GM23338 (cell line): ENCODE data around the gene ECHDC3. TPM values are rescaled to one million over a fixed set of nuclear protein-coding genes. Genes with fewer than 3 reads are reported as not detected.
A peak's percentile ranks its signal among the peaks of the same experiment; 100 is the strongest.

Experiments
- ATAC-seq: fragments of 200-7000 bp; cut with Tn5 transposase; 3 replicates; pipeline ENCODE4 v1.9.1; 2020
- DNase-seq: peaks from one replicate; pipeline ENCODE4 v3.0.0-alpha.2; 2015; ENCODE audit warnings: low spot score
- H2AFZ ChIP-seq: fragments of 200-600 bp; sonication (generic); 2 replicates; pipeline ENCODE4 v1.8.0; 2016; ENCODE audit warnings: antibody characterized with exemption, mild to moderate bottlenecking, moderate library complexity
- H3F3A ChIP-seq: fragments of 200-600 bp; sonication (generic); replicated peaks from 2 replicates; pipeline ENCODE4 v1.8.0; 2017; ENCODE audit warnings: antibody characterized with exemption, mixed run types, low read depth
- H3K27ac ChIP-seq: fragments of 200-600 bp; sonication (generic); 2 replicates; pipeline ENCODE4 v1.6.1; 2016; ENCODE audit warnings: low read depth
- H3K27me3 ChIP-seq: fragments of 200-600 bp; sonication (generic); 2 replicates; pipeline ENCODE4 v1.8.0; 2016; ENCODE audit warnings: mild to moderate bottlenecking, mixed run types, moderate library complexity; ENCODE audit not compliant: insufficient read depth
- H3K36me3 ChIP-seq: fragments of 200-600 bp; sonication (generic); 2 replicates; pipeline ENCODE4 v1.8.0; 2016; ENCODE audit warnings: mild to moderate bottlenecking; ENCODE audit not compliant: insufficient read depth
- H3K4me1 ChIP-seq: fragments of 200-600 bp; sonication (generic); 2 replicates; pipeline ENCODE4 v1.8.0; 2016; ENCODE audit warnings: mild to moderate bottlenecking, moderate library complexity; ENCODE audit not compliant: insufficient read depth
- H3K4me2 ChIP-seq: fragments of 200-600 bp; sonication (generic); 2 replicates; pipeline ENCODE4 v1.7.1; 2017; ENCODE audit warnings: mixed run types
- H3K4me3 ChIP-seq: fragments of 200-600 bp; sonication (generic); 2 replicates; pipeline ENCODE4 v1.6.1; 2016; ENCODE audit warnings: mixed run types
- H3K79me2 ChIP-seq: fragments of 200-600 bp; sonication (generic); replicated peaks from 2 replicates; pipeline ENCODE4 v1.8.0; 2017; ENCODE audit warnings: mild to moderate bottlenecking; ENCODE audit not compliant: insufficient read depth
- H3K9me2 ChIP-seq: fragments of 200-600 bp; sonication (generic); 2 replicates; pipeline ENCODE4 v1.8.0; 2017; ENCODE audit not compliant: insufficient read depth
- H4K20me1 ChIP-seq: fragments of 200-600 bp; sonication (generic); replicated peaks from 2 replicates; pipeline ENCODE4 v1.8.0; 2017; ENCODE audit warnings: mild to moderate bottlenecking; ENCODE audit not compliant: insufficient read depth
- H3K27ac Mint-ChIP-seq: 2 replicates; pipeline ENCODE4 v1.8.0; 2020; ENCODE audit warnings: inconsistent platforms, mild to moderate bottlenecking, moderate library complexity, mixed read lengths
- H3K27me3 Mint-ChIP-seq: 3 replicates; pipeline ENCODE4 v1.8.0; 2022; ENCODE audit warnings: low read depth, mild to moderate bottlenecking, moderate library complexity, mixed read lengths, inconsistent platforms; ENCODE audit not compliant: insufficient read depth, poor library complexity
- H3K36me3 Mint-ChIP-seq: 3 replicates; pipeline ENCODE4 v1.8.0; 2021; ENCODE audit warnings: low read depth, mild to moderate bottlenecking, inconsistent platforms, moderate library complexity, mixed read lengths
- H3K4me1 Mint-ChIP-seq: 3 replicates; pipeline ENCODE4 v1.8.0; 2020; ENCODE audit warnings: mild to moderate bottlenecking, inconsistent platforms, mixed read lengths
- H3K4me3 Mint-ChIP-seq: 3 replicates; pipeline ENCODE4 v1.8.0; 2021; ENCODE audit warnings: moderate library complexity, mild to moderate bottlenecking, inconsistent platforms, mixed read lengths
- H3K9me3 Mint-ChIP-seq: 3 replicates; pipeline ENCODE4 v1.8.0; 2020; ENCODE audit warnings: moderate library complexity, mild to moderate bottlenecking, inconsistent platforms, mixed read lengths
- CTCF ChIP-seq, 2 experiments: fragments of 200-600 bp in 1 of 2; sonication (generic) in 1 of 2; conservative IDR thresholded peaks; 2 replicates each; pipeline versions ENCODE4 v1.5.1 to v1.6.1; 2016 to 2017; ENCODE audit warnings: antibody characterized with exemption in 2 of 2, low read depth in 2 of 2, mild to moderate bottlenecking in 2 of 2, moderate library complexity in 1 of 2
- EZH2 ChIP-seq: fragments of 200-600 bp; sonication (generic); IDR thresholded peaks from one replicate; pipeline ENCODE4 v1.8.0; 2017; ENCODE audit warnings: antibody characterized with exemption, mild to moderate bottlenecking, low read depth; ENCODE audit not compliant: unreplicated experiment
- EZH2phosphoT487 ChIP-seq: fragments of 200-600 bp; sonication (generic); IDR thresholded peaks from one replicate; pipeline ENCODE4 v1.8.1; 2018; ENCODE audit warnings: antibody characterized with exemption; ENCODE audit not compliant: unreplicated experiment
- JUNB ChIP-seq: IDR thresholded peaks from one replicate; pipeline ENCODE4 v1.6.1; 2016; ENCODE audit warnings: antibody characterized with exemption; ENCODE audit not compliant: unreplicated experiment
- NANOG ChIP-seq: IDR thresholded peaks from 2 replicates; pipeline ENCODE4 v1.6.1; 2016; ENCODE audit warnings: antibody characterized with exemption, borderline replicate concordance
- REST ChIP-seq: IDR thresholded peaks from one replicate; pipeline ENCODE4 v1.6.1; 2018; ENCODE audit warnings: antibody characterized with exemption; ENCODE audit not compliant: unreplicated experiment
- STAT1 ChIP-seq: IDR thresholded peaks from one replicate; pipeline ENCODE4 v1.6.1; 2016; ENCODE audit warnings: antibody characterized with exemption; ENCODE audit not compliant: unreplicated experiment
- polyA plus RNA-seq: library from polyadenylated mRNA; unstranded; fragments of >200 nt; fragmentation: Nextera tagmentation; extraction: Ambion mirVana; gene quantifications from 2 replicates; pipeline ENCODE4 v1.2.1, GENCODE V29; 2016
- total RNA-seq: library from RNA; depleted of rRNA; stranded (reverse); fragments of >200 nt; shearing (Covaris generic); gene quantifications from 2 replicates; pipeline ENCODE4 v1.2.3, GENCODE V29; 2014
- TF ChIP-seq, protein P1 (sequence below): fragments of 250-450 bp; sonication (Bioruptor Pico); IDR thresholded peaks from 2 replicates; pipeline ENCODE4 v1.5.0; 2020; ENCODE audit warnings: mild to moderate bottlenecking, moderate library complexity

The ECHDC3 gene
- total and polyA plus RNA-seq, 2 experiments from 2014 or later: 16.3 to 50.1 TPM

- TF ChIP-seq, protein P1, sequence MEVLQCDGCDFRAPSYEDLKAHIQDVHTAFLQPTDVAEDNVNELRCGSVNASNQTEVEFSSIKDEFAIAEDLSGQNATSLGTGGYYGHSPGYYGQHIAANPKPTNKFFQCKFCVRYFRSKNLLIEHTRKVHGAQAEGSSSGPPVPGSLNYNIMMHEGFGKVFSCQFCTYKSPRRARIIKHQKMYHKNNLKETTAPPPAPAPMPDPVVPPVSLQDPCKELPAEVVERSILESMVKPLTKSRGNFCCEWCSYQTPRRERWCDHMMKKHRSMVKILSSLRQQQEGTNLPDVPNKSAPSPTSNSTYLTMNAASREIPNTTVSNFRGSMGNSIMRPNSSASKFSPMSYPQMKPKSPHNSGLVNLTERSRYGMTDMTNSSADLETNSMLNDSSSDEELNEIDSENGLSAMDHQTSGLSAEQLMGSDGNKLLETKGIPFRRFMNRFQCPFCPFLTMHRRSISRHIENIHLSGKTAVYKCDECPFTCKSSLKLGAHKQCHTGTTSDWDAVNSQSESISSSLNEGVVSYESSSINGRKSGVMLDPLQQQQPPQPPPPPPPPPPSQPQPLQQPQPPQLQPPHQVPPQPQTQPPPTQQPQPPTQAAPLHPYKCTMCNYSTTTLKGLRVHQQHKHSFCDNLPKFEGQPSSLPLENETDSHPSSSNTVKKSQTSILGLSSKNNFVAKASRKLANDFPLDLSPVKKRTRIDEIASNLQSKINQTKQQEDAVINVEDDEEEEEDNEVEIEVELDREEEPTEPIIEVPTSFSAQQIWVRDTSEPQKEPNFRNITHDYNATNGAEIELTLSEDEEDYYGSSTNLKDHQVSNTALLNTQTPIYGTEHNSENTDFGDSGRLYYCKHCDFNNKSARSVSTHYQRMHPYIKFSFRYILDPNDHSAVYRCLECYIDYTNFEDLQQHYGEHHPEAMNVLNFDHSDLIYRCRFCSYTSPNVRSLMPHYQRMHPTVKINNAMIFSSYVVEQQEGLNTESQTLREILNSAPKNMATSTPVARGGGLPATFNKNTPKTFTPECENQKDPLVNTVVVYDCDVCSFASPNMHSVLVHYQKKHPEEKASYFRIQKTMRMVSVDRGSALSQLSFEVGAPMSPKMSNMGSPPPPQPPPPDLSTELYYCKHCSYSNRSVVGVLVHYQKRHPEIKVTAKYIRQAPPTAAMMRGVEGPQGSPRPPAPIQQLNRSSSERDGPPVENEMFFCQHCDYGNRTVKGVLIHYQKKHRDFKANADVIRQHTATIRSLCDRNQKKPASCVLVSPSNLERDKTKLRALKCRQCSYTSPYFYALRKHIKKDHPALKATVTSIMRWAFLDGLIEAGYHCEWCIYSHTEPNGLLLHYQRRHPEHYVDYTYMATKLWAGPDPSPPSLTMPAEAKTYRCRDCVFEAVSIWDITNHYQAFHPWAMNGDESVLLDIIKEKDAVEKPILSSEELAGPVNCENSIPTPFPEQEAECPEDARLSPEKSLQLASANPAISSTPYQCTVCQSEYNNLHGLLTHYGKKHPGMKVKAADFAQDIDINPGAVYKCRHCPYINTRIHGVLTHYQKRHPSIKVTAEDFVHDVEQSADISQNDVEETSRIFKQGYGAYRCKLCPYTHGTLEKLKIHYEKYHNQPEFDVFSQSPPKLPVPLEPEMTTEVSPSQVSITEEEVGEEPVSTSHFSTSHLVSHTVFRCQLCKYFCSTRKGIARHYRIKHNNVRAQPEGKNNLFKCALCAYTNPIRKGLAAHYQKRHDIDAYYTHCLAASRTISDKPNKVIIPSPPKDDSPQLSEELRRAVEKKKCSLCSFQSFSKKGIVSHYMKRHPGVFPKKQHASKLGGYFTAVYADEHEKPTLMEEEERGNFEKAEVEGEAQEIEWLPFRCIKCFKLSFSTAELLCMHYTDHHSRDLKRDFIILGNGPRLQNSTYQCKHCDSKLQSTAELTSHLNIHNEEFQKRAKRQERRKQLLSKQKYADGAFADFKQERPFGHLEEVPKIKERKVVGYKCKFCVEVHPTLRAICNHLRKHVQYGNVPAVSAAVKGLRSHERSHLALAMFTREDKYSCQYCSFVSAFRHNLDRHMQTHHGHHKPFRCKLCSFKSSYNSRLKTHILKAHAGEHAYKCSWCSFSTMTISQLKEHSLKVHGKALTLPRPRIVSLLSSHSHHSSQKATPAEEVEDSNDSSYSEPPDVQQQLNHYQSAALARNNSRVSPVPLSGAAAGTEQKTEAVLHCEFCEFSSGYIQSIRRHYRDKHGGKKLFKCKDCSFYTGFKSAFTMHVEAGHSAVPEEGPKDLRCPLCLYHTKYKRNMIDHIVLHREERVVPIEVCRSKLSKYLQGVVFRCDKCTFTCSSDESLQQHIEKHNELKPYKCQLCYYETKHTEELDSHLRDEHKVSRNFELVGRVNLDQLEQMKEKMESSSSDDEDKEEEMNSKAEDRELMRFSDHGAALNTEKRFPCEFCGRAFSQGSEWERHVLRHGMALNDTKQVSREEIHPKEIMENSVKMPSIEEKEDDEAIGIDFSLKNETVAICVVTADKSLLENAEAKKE (CRISPR knock-in tag): no peak
- no peak for TF ChIP-seq CTCF (conservative IDR thresholded peaks at IDR 0.05; ENCODE audit: low read depth in 2 of 2)
- no peak for TF ChIP-seq NANOG
- TF ChIP-seq EZH2: no peak
Measured at GRCh38 chr10:11755512-11756263, 13.5 kb downstream of the ECHDC3 start (continued).

GRCh38 chr10:11756766-11757315, 14.7 kb downstream of the ECHDC3 start:
- Histone ChIP-seq H4K20me1 (no peaks in the 10 kb centered on the region; the same call in 1 of the 2 replicates), H3K79me2 (no peaks in the 10 kb centered on the region), H3F3A (no peaks in the 10 kb centered on the region), H3K4me1 (0 out of 2 replicates have a peak, but pooled peaks cover 2% of the 10 kb centered on the region), H3K4me3 (no peak overlapping the region), H3K36me3 (peaks cover 3% of the 10 kb centered on the region), H3K27ac (0 out of 2 replicates have a peak overlapping the region, but pooled peaks have one; percentile 9), H3K9me2 (no peaks in the 10 kb centered on the region), H2AFZ (no peak overlapping the region), H3K4me2 (no peak overlapping the region), H3K27me3 (no peaks in the 10 kb centered on the region)
- peaks cover 2% of the 10 kb centered on the region for H3K4me1 Mint-ChIP-seq
- DNase-seq (no peak), ATAC-seq (no peak)
- H3K4me3 Mint-ChIP-seq: no peak overlapping the region
- H3K9me3 Mint-ChIP-seq: no peaks in the 10 kb centered on the region
- no peak overlapping the region for H3K27ac Mint-ChIP-seq
- H3K27me3 Mint-ChIP-seq: peaks cover 9% of the 10 kb centered on the region
- peaks cover 14% of the 10 kb centered on the region; the same call in 2 of the 3 replicates for H3K36me3 Mint-ChIP-seq
- TF ChIP-seq EZH2phosphoT487: no peak
- no peak for TF ChIP-seq REST
- TF ChIP-seq STAT1: no peak
- no peak for TF ChIP-seq JUNB
